GM18498 (cell line): ENCODE measurements around the gene GPSM3.
"Not testable (repeated sequence)": the region's sequence is repeated elsewhere in the genome, so short reads cannot be mapped to it uniquely, and the experiment has no call there.

Experiments
- ATAC-seq: cut with Tn5 transposase; IDR thresholded peaks from one replicate; pipeline ENCODE4 v1.9.1; 2021; ENCODE audit warnings: mild to moderate bottlenecking, moderate library complexity; ENCODE audit not compliant: unreplicated experiment

GPSM3 gene

GRCh38 chr6:32188381-32189068, 3.9 kb downstream of the GPSM3 start:
- ATAC-seq, result no peak

GRCh38 chr6:32187725-32188380, 4.6 kb downstream of the GPSM3 start:
- ATAC-seq, result not testable (repeated sequence)

GRCh38 chr6:32187009-32187709, 5.3 kb downstream of the GPSM3 start:
- no peak for ATAC-seq

GRCh38 chr6:32186151-32186840, 6.1 kb downstream of the GPSM3 start:
- not testable (repeated sequence) for ATAC-seq

GRCh38 chr6:32185681-32186131, 6.7 kb downstream of the GPSM3 start:
- not testable (repeated sequence) for ATAC-seq

- ATAC-seq, result no peak
Observed at GRCh38 chr6:32184084-32184640, 8.3 kb downstream of the GPSM3 start, which contains the start of gene AGER. TSS of gene AGER (minus strand) at chr6:32184253. CDS start at chr6:32184222, 31 bp downstream.

- ATAC-seq, result no peak
Observed at GRCh38 chr6:32183483-32184083, 8.9 kb downstream of the GPSM3 start.

- no peak for ATAC-seq
Observed at GRCh38 chr6:32183030-32183429, 9.4 kb downstream of the GPSM3 start.

- ATAC-seq, result no peak
Observed at GRCh38 chr6:32182555-32182981, 9.9 kb downstream of the GPSM3 start.

- ATAC-seq, result no peak
Observed at GRCh38 chr6:32181915-32182529, 10.4 kb downstream of the GPSM3 start.

- no peak for ATAC-seq
Observed at GRCh38 chr6:32181148-32181702, 11.2 kb downstream of the GPSM3 start.

- ATAC-seq, result no peak
Observed at GRCh38 chr6:32179766-32180405, 12.6 kb downstream of the GPSM3 start.

GRCh38 chr6:32178547-32179440, 13.6 kb downstream of the GPSM3 start:
- ATAC-seq, result no peak

GRCh38 chr6:32177788-32178546, 14.5 kb downstream of the GPSM3 start, which contains the start of gene RNF5:
TSS of gene RNF5 (plus strand) at chr6:32178405. CDS start at chr6:32178512, 107 bp downstream.
- peak; percentile 82 for ATAC-seq

- no peak for ATAC-seq
Observed at GRCh38 chr6:32177183-32177787, 15.2 kb downstream of the GPSM3 start.

GRCh38 chr6:32176476-32177182, 15.8 kb downstream of the GPSM3 start:
- no peak for ATAC-seq
